NCI-H446 (cell line): ENCODE results near the gene BCKDK.
"Not testable (repeated sequence)": the region's sequence is repeated elsewhere in the genome, so short reads cannot be mapped to it uniquely, and the experiment has no call there.

Source experiments
- DNase-seq, 2 experiments: peaks; one replicate each; lab custom pipeline; 2025; lab: John Stamatoyannopoulos, UW

BCKDK gene

DNA sequence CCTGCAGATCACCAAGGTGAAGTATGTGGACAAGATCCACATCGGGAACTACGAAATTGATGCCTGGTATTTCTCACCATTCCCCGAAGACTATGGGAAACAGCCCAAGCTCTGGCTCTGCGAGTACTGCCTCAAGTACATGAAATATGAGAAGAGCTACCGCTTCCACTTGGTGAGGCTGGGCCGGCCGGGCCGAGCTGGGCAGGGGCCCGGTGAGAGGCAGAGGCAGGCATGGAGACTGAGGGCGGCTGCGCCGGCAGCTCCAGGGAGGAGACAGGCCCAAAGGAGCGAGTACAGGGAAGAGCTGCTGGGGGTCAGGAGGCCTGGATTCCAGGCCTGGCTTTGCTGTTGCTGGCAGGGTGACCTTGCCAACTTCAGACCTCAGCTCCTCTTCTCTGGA, 19.0 kb downstream of the BCKDK start:
- no peak for DNase-seq

GRCh38 chr16:31128711-31129567, 20.8 kb downstream of the BCKDK start:
- DNase-seq, result no peak

GRCh38 chr16:31129568-31130335, 21.6 kb downstream of the BCKDK start:
- no peak for DNase-seq

DNA sequence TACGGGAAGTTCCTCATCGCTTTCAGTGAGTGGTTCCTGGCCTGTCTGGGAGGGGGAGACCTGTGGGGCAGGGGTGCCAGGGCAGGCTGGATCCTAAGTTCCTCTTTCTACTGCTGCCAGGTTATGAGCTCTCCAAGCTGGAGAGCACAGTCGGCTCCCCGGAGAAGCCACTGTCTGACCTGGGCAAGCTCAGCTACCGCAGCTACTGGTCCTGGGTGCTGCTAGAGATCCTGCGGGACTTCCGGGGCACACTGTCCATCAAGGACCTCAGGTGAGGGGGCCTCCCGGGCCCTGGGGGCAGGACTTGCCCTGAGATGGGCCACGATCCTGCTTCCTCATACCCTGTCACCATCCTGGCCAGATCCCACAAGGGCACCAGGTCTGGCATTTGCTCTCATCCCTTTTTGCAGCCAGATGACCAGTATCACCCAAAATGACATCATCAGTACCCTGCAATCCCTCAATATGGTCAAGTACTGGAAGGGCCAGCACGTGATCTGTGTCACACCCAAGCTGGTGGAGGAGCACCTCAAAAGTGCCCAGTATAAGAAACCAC, 22.2 kb downstream of the BCKDK start:
- no peak for DNase-seq

- DNase-seq, result no peak
Observed at GRCh38 chr16:31130899-31131298, 22.7 kb downstream of the BCKDK start.

- no peak for DNase-seq
Observed at GRCh38 chr16:31131416-31131815, 23.2 kb downstream of the BCKDK start.

GRCh38 chr16:31131841-31132271, 23.7 kb downstream of the BCKDK start:
- DNase-seq, result no peak

DNA sequence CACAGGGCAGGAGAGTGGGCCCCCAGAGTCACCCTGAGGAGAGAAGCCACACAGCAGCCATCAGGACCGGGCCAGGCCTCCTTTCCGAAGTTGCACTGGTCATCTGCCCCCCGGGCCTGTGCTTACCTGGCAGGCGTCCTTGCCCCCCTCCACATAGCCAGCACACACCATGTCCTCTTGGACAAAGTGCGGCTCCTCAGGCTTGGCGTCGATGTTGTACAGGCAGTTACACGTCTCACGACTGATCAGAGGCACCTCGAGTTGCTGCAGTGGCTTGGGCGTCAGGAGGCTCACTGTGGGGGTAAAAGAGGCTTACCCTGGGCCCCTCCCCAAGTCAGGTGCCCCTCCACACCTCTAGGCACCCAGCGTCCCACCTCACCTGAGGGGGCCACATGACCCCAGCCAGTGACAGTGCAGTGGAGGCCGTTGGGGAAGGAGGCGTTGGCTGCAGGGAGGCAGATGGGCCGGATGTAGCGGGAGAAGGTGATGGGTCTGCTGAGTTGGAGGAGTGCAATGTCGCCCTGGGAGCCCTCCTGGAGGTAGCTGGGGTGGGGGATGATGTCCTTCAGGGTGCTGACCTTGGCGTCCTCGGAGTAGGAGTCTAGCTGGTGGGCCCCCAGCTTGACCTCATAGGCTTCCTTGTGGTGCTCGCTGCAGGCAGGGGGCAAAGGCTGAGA, 24.3 kb downstream of the BCKDK start:
- DNase-seq, result no peak

DNA sequence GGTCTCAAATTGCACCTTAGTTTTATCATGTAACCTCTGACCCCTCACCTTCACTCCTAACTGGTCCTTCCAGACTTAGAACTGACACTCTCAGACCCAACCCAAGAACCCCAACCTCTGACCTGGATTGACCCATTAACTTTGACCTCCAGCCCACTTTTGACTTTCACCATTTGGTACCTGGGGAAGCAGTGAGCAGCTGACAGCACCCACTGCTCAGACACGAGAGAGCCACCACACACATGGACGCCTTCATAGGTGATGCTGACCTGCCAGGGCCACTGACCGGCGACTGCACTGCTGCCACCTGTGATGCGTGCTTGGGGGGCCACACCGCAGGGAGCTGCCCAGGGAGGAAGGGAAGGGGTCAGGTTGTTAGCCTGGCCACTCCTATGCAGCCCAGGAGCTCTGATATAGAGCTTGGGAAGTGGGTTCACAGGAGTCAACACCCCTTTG, 24.9 kb downstream of the BCKDK start:
- DNase-seq, result no peak

DNA sequence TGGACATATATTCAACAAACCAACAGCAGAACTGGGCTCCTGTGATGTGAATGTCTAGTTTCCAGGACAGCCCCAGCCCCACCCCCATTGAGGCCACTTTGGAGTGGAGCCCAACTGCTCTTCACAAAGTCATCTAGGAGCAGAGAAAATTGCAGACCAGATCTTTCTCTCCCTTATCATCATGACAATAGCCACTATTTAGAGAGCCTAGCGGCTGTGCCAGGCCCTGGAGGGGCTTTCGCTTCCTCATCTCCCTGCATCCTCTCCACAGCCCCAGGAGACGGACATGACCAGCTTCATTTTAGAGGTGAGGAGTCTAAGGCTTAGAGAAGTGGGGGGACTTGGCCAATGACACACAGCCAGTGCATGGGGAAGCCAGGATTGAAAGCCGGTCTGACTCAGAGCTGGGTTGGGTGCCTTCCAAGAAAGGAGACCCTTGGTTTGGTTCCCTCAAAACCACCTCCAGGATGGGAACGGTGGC, 25.9 kb downstream of the BCKDK start:
- DNase-seq, result no peak

GRCh38 chr16:31134625-31135534, 26.7 kb downstream of the BCKDK start:
- peak in 1 of 2 experiments; percentile 17 for DNase-seq

DNA sequence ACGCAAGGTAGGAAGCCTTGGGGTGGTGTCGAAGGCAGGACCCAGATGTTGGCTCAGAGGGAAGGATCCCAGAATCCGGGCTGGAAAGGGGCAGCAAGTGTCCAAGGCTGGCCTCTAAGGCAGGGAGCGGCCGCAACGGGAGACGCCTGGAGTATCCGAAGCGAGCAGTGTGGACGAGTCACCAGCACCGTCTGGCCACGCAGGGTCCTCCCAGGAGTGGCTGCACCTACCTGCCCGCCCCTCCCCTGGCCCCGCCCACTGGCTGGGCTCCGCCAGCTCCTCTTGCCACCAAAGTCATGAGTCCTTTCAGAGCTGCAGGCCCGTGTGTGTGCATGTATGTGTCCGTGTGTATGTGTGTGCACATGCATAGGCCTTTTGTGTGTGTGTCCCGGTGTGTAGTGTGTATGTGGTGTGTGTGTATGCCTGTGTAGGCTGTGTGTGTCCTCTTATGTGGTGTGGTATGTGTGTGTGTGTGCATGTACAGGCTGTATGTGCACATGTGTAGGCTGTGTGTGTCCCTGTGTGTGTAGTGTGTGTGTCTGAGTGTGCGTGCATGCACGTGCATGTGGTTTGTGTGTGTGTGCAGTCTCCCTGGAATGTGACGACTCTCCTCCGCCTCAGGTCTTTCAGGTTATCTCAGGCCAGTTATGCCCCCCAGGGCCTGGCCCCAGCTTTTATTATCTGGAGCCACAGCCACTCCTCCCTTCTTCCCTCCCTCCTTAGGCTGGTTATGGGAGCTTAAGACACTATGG, 27.5 kb downstream of the BCKDK start, which contains the start of gene PRSS8:
Gene PRSS8, minus strand, starts transcription at position 193 of the 752 bp plus-strand sequence. CDS start 229 bp downstream, outside the sequence.
- no peak for DNase-seq

GRCh38 chr16:31136287-31136662, 28.1 kb downstream of the BCKDK start:
- no peak for DNase-seq

GRCh38 chr16:31136822-31137499, 28.8 kb downstream of the BCKDK start:
- DNase-seq, result not testable (repeated sequence)

DNA sequence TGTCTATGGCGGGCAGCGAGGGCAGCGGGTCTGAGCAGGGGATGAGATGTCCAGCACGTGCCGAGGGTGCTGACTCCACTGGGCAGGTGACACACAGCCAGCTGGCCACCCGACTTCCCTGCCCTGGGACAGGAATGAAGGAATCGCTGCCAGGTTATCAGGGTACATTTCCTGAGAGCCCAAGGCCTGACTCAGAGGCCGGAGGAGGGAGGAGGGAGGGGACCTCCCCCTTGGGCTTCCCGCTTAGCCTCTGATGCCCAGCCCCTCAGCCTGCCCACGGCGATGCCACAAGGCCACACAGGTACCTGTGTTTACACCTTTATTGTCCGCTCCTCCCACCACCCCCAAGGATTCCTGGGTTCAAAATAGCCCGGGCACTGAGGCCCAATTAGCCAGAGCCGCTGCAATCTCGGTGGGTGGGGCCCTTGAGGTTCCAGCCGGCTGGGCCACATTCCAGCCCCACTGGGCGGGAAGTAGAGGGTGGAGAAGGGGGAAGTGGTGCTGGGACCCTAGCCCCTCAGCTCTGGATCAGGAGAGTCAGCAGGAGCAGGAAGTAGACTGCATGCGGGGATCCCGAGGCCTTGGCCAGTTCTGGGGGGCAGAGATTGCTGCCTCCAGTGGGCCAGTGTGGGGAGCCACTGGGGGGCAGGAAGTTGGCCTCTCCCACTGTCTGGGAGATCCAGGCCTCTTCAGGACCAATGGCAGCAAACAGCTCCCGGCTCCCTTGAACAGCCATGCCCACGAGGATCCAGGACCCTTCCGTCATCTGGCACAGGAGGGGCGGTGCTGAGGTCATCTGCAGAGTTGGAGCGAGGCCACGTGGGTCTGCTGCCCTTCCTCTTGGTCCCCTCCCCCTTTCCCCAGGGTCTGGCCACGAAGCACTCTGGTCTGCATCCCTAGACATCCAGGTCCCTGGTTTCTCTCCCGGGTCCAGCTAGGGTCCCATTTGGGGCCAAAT, 30.7 kb downstream of the BCKDK start:
- no peak for DNase-seq

- not testable (repeated sequence) for DNase-seq
Observed at GRCh38 chr16:31141071-31141469, 32.9 kb downstream of the BCKDK start.

GRCh38 chr16:31141489-31142108, 33.4 kb downstream of the BCKDK start:
- DNase-seq, result no peak
